Measurements from ENCODE around the gene SSBP4. TPM values are rescaled to one million over a fixed set of nuclear protein-coding genes. Genes with fewer than 3 reads are reported as not detected.

SSBP4 gene
- total and polyA plus RNA-seq, 2 donors (not counting 3 experiments of a cell fraction or from before 2014, with no cell fraction given), result 89.6 to 151 TPM

GRCh38 chr19:18427080-18427742 lies 8.0 kb downstream of the SSBP4 start:
- H4K20me1 ChIP-seq (replicated peaks; ENCODE audit: control insufficient read depth, extremely low read depth, insufficient read depth, low read length), result no peaks in the 10 kb centered on the region
- H3K9ac ChIP-seq (replicated peaks; ENCODE audit: extremely low read depth, insufficient read depth, low read length), result no peak overlapping the region
- intact Hi-C loops (cut with micrococcal nuclease) (no loop called here), dilution Hi-C loops (cut with MboI; ENCODE audit: extremely low pct_ligation_motif_present, low sequenced_read_pairs) (no loop called here)
- POLR2A ChIA-PET, result no interaction called here
- peaks cover 0 to 2% of the 10 kb centered on the region in 2 experiments for H3K36me3 ChIP-seq (ENCODE audit: control insufficient read depth in 2 of 2, extremely low read depth in 1 of 2, insufficient read depth in 2 of 2, low read length in 2 of 2)
- FAIRE-seq (no peak), DNase-seq (ENCODE audit: low read depth, low spot score) (no peak)
- H3K27ac ChIP-seq (ENCODE audit: insufficient read depth, low read depth, low read length), result no peak overlapping the region
- no peaks in the 10 kb centered on the region for H3K27me3 ChIP-seq (ENCODE audit: control insufficient read depth in 2 of 2, insufficient read depth in 2 of 2, low read length in 2 of 2)
- no peak overlapping the region for H3K4me2 ChIP-seq (ENCODE audit: insufficient read depth, low read length)
- no peaks in the 10 kb centered on the region for H3K9me3 ChIP-seq (replicated peaks; ENCODE audit: control insufficient read depth, insufficient read depth, low read length)
- H3K9me1 ChIP-seq (replicated peaks; ENCODE audit: control insufficient read depth, extremely low read depth, insufficient read depth, low read length), result no peaks in the 10 kb centered on the region
- BruUV-seq (replicated peaks), result no TSS peak
- no peak overlapping the region for H3K4me3 ChIP-seq (replicated peaks in 1 of 3; ENCODE audit: insufficient read depth in 1 of 3, low read depth in 1 of 3, low read length in 3 of 3)
- CTCF ChIA-PET, result interaction anchor here (2.1 kb wide), 1 partner anchor 12 kb away, joined by 10 read pairs; no protein-coding TSS in a partner anchor
- H3K79me2 ChIP-seq (ENCODE audit: control insufficient read depth, insufficient read depth, low read length), result peaks cover 47% of the 10 kb centered on the region
- H3K4me1 ChIP-seq (ENCODE audit: control insufficient read depth, extremely low read depth, insufficient read depth, low read length), result peaks cover 12% of the 10 kb centered on the region
- TF ChIP-seq, protein P1, sequence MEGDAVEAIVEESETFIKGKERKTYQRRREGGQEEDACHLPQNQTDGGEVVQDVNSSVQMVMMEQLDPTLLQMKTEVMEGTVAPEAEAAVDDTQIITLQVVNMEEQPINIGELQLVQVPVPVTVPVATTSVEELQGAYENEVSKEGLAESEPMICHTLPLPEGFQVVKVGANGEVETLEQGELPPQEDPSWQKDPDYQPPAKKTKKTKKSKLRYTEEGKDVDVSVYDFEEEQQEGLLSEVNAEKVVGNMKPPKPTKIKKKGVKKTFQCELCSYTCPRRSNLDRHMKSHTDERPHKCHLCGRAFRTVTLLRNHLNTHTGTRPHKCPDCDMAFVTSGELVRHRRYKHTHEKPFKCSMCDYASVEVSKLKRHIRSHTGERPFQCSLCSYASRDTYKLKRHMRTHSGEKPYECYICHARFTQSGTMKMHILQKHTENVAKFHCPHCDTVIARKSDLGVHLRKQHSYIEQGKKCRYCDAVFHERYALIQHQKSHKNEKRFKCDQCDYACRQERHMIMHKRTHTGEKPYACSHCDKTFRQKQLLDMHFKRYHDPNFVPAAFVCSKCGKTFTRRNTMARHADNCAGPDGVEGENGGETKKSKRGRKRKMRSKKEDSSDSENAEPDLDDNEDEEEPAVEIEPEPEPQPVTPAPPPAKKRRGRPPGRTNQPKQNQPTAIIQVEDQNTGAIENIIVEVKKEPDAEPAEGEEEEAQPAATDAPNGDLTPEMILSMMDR (IDR thresholded peaks at IDR 0.05; ENCODE audit: extremely low read depth in 1 of 2, insufficient read depth in 1 of 2, low read depth in 1 of 2, low read length in 2 of 2), result no peak
- no peak for TF ChIP-seq POLR2AphosphoS5 (IDR thresholded peaks at IDR 0.05; ENCODE audit: insufficient read depth, low read depth, low read length)
- no peak for TF ChIP-seq FOS (IDR thresholded peaks at IDR 0.05; ENCODE audit: borderline replicate concordance, insufficient read depth, low read length)
- TF ChIP-seq POLR2A (IDR thresholded peaks at IDR 0.05; ENCODE audit: low read depth, low read length), result no peak
- no peak for TF ChIP-seq EZH2 (IDR thresholded peaks at IDR 0.05; ENCODE audit: borderline replicate concordance, low read depth, low read length, severe bottlenecking)
- no peak for TF ChIP-seq MAX (IDR thresholded peaks at IDR 0.05; ENCODE audit: insufficient read depth, insufficient read length)
- H2AFZ ChIP-seq (ENCODE audit: low read depth, low read length), result no peak overlapping the region
